Measurements from ENCODE around the gene AUP1. TPM values are rescaled to one million over a fixed set of nuclear protein-coding genes. Genes with fewer than 3 reads are reported as not detected.

AUP1 gene
- total and polyA plus RNA-seq, 9 of the 15 experiments (the other 6 are each of a cell fraction or from before 2014, with no cell fraction given): 70.7 to 245 (median 165) TPM

GRCh38 chr2:74529357-74530238 is at the start of gene AUP1, which contains the start of gene HTRA2 (continued):
- TF ChIP-seq PRMT5 (CRISPR knock-in tag; IDR thresholded peaks at IDR 0.05) (no peak), ZNF785 (CRISPR knock-in tag; IDR thresholded peaks at IDR 0.05) (no peak), ZNF518B (CRISPR knock-in tag; IDR thresholded peaks at IDR 0.05) (no peak), ZBTB11 (CRISPR knock-in tag; IDR thresholded peaks at IDR 0.05) (peak in 2 of 3 experiments; percentile 75 to 97; a peak in 5 of 6 replicates), ZSCAN29 (IDR thresholded peaks at IDR 0.05) (no peak), ZNF668 (CRISPR knock-in tag; IDR thresholded peaks at IDR 0.05) (no peak), VEZF1 (CRISPR knock-in tag; IDR thresholded peaks at IDR 0.05) (peak; percentile 81), SMARCA5 (IDR thresholded peaks at IDR 0.05) (no peak), ZBTB8A (IDR thresholded peaks at IDR 0.05; ENCODE audit: partially characterized antibody) (no peak), ATF1 (CRISPR knock-in tag; IDR thresholded peaks at IDR 0.05) (peak; percentile 31), ATF1 (tag; IDR thresholded peaks at IDR 0.05) (peak; percentile 85), GTF3C2 (IDR thresholded peaks at IDR 0.05; ENCODE audit: borderline replicate concordance, extremely low read depth, insufficient read length) (no peak), ILF3 (IDR thresholded peaks at IDR 0.05; ENCODE audit: borderline replicate concordance) (no peak), ZNF41 (CRISPR knock-in tag; conservative IDR thresholded peaks at IDR 0.05) (no peak), GABPA (tag; conservative IDR thresholded peaks at IDR 0.05; ENCODE audit: low read depth) (peak; percentile 95), PTTG1 (tag; IDR thresholded peaks at IDR 0.05; ENCODE audit: low read depth) (no peak)

Measured in K562 (cell line).